ENCODE results near the gene BACH2.

- no peak for TF ChIP-seq CTCF (IDR thresholded peaks at IDR 0.05)
- no peak for TF ChIP-seq POLR2A (IDR thresholded peaks at IDR 0.05)
- TF ChIP-seq POLR2AphosphoS5 (IDR thresholded peaks at IDR 0.05; ENCODE audit: insufficient read depth in 1 of 2, low read depth in 1 of 2), result no peak
These were observed 139.8 kb downstream of the BACH2 start for GRCh38 chr6:90156861-90157260.
